AG08396 (cell line): Measurements from ENCODE around the gene STX1A.
A peak's percentile ranks its signal among the peaks of the same experiment; 100 is the strongest.
"Not testable (repeated sequence)": the region's sequence is repeated elsewhere in the genome, so short reads cannot be mapped to it uniquely, and the experiment has no call there.

ENCODE experiments used
- DNase-seq: peaks from one replicate; pipeline ENCODE4 v3.0.0; 2012; ENCODE audit warnings: low spot score, mixed read lengths

Gene STX1A

DNA sequence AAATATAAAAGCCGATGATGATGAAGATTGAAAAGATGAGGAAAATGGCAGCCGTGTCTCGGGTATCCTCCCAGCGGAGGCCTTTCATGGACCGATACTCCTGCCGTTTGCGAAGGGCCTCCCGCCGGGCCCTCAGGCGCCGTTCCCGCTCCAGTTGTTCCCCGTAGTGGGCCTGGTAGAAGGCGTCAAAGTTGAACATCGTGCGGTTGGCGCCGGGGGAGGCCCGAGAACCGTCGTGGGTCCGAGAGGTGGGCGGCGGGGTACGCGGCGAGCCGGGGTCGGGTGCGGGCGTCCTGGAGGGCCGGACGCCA is 36.8 kb downstream of the STX1A start:
- DNase-seq, result no peak

DNA sequence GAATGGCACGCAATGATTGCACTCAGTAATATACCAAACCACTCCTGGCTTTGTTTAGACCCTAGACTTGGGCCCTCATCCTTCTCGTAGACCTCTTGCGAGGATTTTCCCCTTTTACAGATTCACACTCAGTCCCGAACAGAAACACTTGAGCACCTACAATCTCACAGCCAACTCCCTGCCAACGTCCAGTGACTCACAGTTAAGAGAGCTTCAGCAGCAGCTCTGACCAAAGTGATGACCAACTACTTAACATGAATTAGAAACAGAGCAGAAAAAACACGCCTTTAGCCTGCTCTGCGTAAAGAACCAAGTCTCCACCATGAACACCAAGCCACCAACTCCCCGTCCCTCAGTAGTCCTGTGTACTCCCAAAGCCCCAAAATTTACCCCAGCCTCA is 38.4 kb downstream of the STX1A start:
- DNase-seq, result no peak

DNA sequence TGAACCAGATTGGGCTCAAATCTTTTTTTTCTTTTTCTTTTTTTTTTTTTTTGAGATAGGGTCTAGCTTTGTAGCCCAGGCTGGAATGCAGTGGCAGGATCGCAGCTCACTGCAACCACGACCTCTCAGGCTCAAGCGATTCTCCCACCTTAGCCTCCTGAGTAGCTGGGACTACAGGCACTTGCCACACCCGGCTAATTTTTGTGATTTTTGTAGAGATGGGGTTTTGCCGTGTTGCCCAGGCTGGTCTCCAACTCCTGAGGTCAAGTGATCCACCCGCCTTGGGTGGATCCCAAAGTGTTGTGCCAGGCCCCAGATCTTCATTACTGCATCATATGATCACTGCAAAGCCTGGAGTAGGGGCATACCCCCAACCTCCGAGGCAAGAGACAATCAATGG is 39.0 kb downstream of the STX1A start:
- no peak for DNase-seq

DNA sequence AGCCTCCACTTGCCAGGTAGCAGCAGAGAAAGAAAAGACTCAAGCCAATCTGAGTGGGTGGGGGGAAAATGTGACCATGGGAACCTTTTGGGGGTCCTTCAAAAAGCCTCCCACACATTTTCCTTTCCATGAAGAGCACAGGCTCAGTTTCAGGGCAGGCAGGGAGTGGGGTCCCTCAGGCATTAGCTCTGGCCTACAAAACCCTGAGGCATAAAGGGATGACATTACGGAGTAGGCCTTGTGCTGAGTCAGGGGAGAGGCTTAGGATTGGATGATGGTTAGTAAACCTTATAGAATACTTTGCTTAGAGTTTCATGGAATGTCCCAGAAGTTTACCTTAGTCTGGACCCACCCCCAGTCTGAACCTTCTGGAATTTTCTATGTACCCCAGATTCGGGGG is 39.8 kb downstream of the STX1A start:
- DNase-seq, result no peak

DNA sequence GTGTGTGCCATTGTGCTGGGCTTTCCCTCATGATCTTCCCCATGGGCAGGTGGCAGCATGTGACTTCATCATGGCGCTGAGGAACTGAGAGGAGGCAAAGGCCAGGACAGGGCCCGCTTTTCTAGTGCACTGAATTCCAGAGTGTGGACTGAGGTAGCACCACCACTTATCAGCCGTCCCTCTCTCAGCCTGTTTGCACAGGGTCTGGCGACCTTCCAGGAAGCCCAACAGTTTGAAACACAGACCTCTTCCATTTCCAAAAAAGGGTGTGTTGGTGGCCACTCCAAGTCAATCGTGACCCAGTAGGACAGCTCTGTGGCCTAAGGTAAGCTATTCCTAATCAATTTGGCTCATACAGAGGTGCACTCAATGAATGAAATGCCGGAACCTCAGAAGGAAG is 40.6 kb downstream of the STX1A start:
- no peak for DNase-seq

DNA sequence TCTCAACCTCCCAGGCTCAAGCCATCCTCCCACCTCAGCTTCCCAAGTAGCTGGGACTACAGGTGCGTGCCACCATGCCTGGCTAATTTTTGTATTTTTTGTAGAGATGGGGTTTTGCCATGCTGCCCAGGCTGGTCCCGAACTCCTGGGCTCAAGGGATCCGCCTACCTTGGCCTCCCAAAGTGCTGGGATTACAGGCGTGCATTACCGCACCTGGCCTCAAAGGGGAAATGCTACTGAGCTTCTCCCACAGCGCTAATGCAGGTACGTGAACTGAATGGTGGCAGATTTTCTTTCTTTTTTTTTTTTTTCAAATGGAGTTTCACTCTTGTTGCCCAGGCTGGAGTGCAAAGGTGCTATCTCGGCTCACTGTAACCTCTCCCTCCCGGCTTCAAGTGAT is 43.4 kb downstream of the STX1A start:
- not testable (repeated sequence) for DNase-seq

DNA sequence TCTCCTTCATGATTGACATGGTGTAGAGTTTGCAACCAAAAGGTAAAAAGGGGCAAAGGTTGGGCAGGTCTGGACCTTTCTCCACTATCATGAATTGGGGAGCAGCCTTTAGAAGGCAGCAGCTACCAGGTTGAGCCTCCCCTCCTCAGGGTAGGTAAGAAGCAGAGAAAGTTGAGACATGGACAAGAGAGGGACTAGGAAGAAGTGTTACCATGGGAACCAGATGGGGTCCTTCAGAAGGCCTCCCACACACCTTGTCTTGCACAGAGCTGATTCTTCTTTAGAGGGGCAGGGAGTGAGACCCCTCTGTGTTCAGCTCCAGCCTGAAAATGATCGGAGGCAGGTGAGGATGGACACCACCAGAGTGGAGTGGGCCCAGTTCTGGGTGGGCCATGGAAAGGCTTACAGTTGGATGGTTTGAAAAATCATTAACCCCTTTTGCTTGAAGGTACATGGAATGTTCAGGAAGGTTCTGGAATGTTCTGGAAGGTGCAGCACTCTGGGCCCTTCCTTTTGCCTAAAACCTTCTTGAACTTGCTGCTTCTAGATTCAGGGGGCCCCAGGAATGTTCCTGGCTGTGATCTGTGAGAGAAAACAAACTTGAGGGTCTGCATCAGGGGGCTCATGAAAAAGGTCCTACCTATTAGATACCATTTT is 44.9 kb downstream of the STX1A start:
- DNase-seq, result no peak

DNA sequence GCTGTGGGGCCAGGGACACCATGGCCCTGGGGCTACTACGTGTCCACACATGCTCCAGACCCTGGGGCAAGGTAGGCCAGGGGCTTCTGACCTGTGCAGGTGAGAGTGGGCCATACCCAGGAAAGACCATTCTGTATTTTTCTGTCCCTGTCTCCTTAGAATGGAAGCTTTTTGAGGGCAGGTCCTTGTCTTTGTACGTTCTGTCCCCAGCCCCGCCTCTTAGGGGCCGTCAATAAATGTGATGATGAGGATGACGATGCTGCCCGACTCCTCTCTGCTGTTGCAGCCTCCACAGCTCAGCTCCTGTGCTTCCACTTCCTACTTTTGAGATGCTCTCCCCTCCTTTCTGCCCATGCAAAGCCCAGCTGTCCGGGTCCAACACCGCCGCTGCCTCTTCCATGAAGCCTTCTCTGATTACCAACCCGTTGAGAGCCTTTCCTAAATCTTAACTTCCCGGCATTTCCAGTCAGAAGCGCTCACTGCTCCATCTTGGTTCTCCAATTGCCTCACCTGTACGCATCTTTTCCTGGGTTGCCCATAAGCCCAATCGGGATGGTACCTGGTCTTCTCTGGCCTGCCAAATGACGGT is 47.5 kb downstream of the STX1A start:
- no peak for DNase-seq

DNA sequence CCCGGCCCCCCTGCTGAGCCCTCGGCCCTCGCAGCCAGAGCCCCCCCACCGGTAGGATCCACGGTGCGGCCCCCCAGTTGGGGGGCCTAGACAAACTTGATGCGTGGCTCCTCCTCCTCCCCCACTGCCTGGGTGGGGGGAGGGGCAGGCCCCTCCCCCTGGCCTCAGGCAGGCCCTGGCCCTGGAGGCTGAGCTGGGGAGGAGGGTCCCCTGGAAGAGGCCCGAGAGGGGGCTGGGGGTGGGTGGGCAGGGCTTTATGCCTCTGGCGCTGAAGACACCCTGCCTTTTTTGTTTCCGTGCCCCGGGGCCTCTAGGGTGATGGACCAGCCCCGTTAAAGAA is 48.2 kb downstream of the STX1A start:
- no peak for DNase-seq

DNA sequence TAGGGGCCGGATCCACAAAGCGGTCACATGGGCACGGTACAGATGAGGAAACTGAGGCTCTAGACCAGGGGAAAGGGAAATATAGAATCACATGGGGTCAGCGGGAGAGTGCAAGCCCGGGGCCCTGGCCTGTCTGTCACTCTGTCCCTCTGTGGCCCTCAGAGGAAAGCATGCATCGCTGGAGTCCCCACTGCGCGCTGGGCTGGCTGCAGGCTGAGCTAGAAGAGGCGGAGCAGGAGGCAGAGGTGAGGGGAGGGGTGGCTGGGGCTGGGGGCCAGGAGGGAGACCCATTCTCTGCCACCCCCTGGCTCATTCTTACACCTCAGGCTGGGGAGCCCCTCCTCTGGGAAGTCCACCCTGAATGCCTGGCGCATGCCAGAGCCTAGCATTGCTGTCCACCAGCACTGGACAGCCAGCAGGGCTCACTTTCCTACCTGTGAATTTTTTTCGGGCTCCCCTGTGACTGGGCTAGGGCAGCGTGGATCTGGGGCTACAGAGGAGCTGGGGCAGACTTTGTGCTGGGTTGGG is 49.5 kb downstream of the STX1A start:
- DNase-seq, result no peak

DNA sequence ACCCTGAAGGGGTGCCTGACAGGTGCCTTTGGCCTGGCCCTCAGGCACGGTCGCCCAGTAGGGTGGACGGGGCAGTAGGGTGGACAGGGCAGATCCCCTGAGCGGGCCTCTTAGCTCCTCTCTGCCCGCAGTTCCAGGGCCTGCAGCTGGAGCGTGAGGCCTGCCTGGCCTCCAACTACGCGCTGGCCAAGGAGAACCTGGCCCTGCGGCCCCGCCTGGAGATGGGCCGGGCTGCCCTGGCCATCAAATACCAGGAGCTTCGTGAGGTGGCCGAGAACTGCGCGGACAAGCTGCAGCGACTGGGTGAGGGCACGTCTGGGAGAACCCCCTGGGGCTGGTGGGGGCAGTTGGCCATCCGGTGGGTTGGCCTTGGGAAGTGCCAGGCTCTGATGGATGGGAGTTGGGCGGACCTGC is 50.2 kb downstream of the STX1A start:
- DNase-seq, result no peak

DNA sequence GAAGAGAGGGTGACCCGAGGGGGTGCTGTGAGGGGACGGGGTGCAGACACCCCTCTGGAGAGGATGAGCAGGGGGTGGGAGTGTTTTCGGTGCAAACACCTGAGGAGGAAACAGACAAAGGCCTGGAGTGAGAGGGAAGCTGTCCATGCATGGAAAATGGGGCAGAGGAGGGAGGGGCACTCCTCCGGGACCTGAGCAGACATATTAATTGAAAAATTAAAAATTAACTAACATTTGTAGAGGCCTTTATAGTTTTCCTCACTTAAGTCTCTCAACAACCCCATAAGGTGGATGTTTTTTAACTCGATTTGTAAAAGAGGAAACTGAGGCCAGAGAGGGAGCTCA is 50.6 kb downstream of the STX1A start:
- no peak for DNase-seq

DNA sequence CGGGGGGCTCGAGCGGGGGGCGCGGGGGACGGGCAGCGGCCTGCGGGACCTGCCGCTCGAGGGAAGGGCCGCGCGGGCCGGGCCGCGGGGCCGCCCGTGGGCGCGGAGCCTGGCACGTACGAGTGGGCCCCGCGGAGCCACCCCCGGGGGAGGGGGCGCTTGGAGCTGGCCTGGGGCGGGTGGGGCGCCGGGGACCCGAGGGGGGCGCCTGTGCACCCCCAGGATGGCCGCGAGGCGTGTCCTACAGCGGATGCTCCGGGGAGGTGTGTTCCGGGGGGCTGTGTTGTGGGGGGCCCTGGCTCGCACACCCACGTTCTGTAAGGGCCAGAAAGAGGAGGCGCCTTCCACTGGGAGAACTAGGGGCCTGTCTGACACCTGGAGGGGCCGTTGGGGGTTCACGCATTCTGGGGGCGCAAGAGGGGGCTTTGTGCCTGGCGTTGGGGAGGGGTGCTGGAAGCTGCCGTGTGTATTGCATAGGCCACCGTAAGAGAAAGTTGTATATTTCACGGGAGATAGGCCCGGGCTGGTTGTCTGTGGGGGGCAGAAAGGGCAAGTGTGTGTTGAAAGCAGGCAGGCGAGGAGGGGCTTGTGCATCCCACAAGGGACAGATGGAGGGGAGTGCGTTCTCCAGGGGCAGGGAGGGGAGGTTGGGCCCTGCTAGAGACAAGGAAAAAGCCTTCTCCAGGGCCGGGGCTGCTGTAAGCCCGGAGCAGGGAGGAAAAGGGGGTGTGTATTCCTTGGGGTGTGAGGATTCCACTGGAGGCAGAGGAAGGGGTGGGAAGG is 51.2 kb downstream of the STX1A start:
- DNase-seq, result peak; percentile 58

DNA sequence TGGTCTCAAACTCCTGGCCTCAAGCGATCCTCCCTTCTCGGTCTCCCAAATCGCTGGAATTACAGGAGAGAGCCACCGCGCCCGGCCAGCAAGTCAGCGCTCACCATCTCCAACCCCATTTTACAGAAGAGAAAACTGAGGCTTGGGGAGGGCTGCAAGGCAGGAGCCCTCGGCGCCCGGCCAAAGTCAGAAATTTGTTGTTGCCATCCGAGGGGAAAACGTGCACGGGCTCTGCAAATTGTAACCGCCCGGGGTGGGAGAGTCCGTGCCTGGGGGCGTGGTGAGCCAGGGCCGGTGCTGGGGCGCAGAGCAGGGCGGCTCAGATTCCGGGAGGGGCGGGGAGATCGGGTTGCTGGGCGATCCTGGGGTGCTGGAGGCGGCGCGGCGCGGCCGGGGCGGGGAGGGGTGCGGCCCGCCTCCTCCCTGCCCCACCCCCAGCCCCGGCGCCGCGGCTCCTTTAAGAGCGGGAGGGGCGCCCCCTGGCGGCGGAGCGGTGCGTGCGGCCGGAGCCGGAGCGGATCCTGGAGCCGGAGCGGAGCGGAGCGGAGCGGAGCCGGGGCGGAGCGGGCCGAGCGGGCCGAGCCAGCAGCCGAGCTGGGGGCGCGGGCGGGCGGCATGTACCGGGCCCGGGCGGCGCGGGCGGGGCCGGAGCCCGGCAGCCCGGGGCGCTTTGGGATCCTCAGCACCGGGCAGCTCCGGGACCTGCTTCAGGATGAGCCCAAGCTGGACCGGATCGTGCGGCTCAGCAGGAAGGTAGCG is 51.9 kb downstream of the STX1A start, which contains the start of gene VPS37D:
VPS37D (plus strand) TSS at position 488 of the 759 bp plus-strand sequence; CDS start at position 616, 128 bp downstream.
- peak; percentile 98 for DNase-seq

DNA sequence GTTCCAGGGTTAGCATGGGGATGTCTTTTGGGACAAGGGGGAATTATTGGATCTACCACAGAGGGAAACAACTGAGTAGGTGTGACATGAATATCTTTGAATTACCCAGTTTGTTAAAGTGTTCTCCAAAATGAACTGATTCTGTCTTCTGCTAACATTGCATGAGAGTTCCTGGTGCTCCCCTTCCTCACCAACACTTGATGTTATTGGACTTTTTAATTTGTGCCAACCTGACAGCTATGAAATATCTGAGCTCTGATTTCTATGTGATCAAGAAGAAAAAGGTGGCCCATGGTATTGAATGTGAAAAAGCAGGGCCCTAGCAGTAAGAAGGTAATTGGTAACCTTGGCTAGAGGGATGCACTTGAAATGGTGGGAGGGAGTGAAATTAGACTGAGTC is 56.4 kb downstream of the STX1A start:
- no peak for DNase-seq

DNA sequence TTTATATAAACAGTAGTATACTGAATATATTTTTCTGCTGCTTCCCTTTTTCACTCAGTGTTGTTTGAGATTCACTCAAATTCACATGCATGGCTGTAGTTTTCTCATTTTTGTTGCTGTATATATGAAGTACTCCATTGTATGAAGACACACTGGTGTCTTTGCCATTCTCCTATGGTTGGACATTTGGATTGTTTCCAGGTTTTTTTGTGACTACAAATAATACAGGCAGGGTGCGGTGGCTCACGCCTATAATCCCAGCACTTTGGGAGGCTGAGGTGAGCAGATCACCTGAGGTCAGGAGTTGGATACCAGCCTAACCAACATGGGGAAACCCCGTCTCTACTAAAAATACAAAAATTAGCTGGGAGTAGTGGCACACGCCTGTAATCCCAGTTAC is 58.9 kb downstream of the STX1A start:
- not testable (repeated sequence) for DNase-seq

DNA sequence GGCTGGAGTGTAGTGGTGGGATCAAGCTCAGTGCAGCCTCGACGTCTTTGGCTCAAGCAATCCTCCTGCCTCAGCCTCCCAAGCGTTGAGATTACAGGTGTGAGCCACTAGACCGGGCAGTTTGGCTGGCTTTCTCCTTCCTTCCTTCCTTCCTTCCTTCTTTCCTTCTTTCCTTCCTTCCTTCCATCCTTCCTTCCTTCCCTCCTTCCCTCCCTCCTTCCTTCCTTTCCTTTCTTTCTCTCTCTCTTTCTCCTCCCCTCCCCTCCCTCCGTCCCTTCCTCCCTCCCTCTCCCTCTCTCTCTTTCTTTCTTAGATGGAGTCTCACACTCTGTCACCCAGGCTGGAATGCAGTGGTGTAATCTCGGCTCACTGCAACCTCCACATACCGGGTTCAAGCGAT is 59.5 kb downstream of the STX1A start:
- no peak for DNase-seq

DNA sequence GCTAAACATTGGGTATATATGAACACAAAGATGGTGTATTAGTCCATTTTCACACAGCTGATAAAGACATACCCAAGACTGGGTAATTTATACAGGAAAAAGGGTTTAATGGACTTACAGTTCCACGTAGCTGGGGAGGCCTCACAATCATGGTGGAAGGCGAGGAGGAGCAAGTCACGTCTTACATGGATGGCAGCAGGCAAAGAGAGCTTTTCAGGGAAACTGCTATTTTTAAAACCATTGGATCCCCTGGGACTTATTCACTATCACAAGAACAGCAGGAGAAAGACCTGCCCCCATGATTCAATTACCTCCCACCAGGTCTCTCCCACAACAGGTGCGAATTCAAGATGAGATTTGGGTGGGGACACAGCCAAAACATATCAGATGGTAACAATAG is 64.2 kb downstream of the STX1A start:
- not testable (repeated sequence) for DNase-seq

DNA sequence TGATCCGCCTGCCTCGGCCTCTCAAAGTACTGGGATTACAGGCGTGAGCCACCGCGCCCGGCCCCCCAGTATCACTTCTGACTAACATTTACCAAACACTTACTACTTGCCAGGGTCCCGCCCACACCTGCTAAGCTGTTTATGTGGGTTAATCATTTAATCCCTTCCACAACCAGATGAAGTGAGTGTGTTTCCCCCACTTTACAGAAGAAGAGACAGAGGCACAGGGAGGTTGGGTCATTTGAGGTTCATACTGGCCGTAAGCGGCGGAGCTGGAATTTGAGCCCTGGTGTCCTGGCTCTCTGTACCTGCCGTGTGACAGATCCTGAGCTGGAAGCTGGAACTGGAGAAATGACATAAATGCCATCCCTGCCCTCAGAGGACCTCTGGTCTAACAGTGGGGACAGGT is 66.9 kb downstream of the STX1A start:
- DNase-seq, result no peak

DNA sequence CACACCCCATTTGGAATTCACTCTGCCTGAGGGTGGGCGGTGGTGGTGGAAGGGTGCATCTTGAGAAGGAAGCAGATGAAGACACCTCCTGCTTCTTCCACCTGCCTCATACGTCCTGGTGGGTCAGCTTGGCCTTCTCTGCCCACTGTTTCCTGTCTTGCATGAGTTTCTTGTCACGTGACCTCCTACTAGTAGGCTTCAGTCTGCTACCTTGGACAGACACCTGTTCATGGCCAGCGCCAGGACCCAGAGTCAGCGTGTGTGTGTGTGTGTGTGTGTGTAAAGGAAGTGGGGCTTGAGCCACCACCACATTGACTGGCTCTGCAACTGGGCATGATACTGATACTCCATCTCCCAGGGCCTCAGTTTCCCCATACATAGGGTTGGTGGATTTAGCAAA is 68.9 kb downstream of the STX1A start:
- DNase-seq, result no peak

DNA sequence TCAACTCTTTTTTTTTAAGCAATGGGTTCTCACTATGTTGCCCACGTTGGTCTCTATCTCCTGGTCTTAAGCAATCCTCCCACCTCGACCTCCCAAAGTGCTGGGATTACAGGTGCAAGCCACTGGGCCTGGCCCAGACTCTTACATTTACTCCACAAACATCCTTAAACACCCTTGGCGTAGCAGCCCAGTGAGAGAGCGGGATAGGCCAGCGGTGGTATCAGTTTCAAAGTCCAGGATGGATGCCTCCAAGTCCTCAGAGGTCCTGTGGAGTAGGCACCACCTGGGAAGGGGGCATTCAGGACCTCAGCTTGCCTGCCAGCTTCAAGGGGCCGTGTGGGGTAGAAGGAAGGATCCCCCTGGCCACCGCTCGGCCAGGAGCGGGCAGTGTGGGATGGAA is 69.9 kb downstream of the STX1A start:
- DNase-seq, result no peak
